MCF 10A (cell line): Measurements from ENCODE around the gene DRC1. TPM values are rescaled to one million over a fixed set of nuclear protein-coding genes. Genes with fewer than 3 reads are reported as not detected.

Experiments used
- BruUV-seq: library from RNA; stranded (reverse); fragments of 400-500 nt; replicated peaks from 2 replicates; lab custom pipeline; 2021; lab: Mats Ljungman, UMichigan
- CTCF ChIA-PET: fragments of 300-600 bp; sonication (Branson Sonifier 250); formaldehyde crosslinking; extraction: SDS; loops from one replicate; lab custom pipeline; 2021; ENCODE audit warnings: antibody characterized with exemption, inconsistent platforms; lab: Yijun Ruan, JAX
- POLR2A ChIA-PET: fragments of 300-600, 350-650 bp; sonication (Branson Sonifier 250); formaldehyde crosslinking; extraction: SDS; loops from one replicate; lab custom pipeline; 2020; ENCODE audit warnings: antibody characterized with exemption, inconsistent platforms; lab: Yijun Ruan, JAX
- DNase-seq: peaks from one replicate; pipeline ENCODE4 v3.0.0-alpha.2; 2018; ENCODE audit not compliant: unreplicated experiment
- H3K27ac Mint-ChIP-seq: one replicate; pipeline ENCODE4 v1.8.0; 2022; ENCODE audit warnings: mild to moderate bottlenecking, low read depth, mixed read lengths; ENCODE audit not compliant: unreplicated experiment
- H3K27me3 Mint-ChIP-seq: one replicate; pipeline ENCODE4 v1.8.0; 2022; ENCODE audit warnings: mixed read lengths; ENCODE audit not compliant: insufficient read depth, unreplicated experiment
- H3K36me3 Mint-ChIP-seq: one replicate; pipeline ENCODE4 v1.8.0; 2022; ENCODE audit warnings: mild to moderate bottlenecking, moderate library complexity, mixed read lengths; ENCODE audit not compliant: insufficient read depth, unreplicated experiment
- H3K4me1 Mint-ChIP-seq: one replicate; pipeline ENCODE4 v1.8.0; 2022; ENCODE audit warnings: mixed read lengths; ENCODE audit not compliant: insufficient read depth, unreplicated experiment
- H3K4me3 Mint-ChIP-seq: one replicate; pipeline ENCODE4 v1.8.0; 2022; ENCODE audit warnings: mild to moderate bottlenecking, moderate library complexity, mixed read lengths; ENCODE audit not compliant: unreplicated experiment
- H3K9me3 Mint-ChIP-seq: one replicate; pipeline ENCODE4 v1.8.0; 2022; ENCODE audit warnings: mixed read lengths; ENCODE audit not compliant: unreplicated experiment
- intact Hi-C: fragments of 100-400 bp; cut with micrococcal nuclease; formaldehyde crosslinking; loops from 2 replicates; pipeline ENCODE4 v1.14.1; 2022
- total RNA-seq: library from RNA; stranded (reverse); gene quantifications from 2 replicates; pipeline ENCODE4 v1.2.3, GENCODE V29; 2022
- TF ChIP-seq, protein P1 (sequence below): fragments of 200-600 bp; IDR thresholded peaks from one replicate; pipeline ENCODE4 v1.8.0; 2022; ENCODE audit warnings: antibody characterized with exemption, mild to moderate bottlenecking; ENCODE audit not compliant: unreplicated experiment

Gene DRC1
- total RNA-seq, 1 experiment from 2014 or later = not detected

DNA sequence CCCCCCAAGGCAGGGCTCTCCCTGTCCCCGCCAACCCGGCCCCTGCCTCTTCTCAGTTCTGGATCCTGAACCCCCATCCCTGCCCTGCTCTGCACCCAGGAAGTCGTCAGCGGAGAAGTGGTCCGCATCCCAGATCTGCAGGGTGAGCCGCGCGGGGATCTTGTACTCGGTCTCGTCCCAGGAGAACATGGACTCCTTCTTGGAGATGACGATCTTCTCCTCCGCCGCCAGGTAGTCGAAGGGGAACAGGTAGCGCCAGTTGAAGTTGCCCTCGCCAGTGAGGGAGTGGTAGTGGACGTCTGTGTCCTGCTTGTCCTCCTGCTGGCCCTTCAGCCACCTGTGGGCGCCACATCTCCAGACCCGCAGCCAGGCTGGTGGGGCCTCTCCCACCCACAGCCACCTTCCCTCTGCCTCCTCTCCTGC, 59.9 kb downstream of the DRC1 start:
- intact Hi-C loops = no loop called here
- no peaks in the 10 kb centered on the region for H3K36me3 Mint-ChIP-seq
- DNase-seq = no peak
- ChIA-PET POLR2A (no interaction called here), CTCF (no interaction called here)
- no peaks in the 10 kb centered on the region for H3K9me3 Mint-ChIP-seq
- no peaks in the 10 kb centered on the region for H3K27me3 Mint-ChIP-seq
- H3K4me1 Mint-ChIP-seq = no peaks in the 10 kb centered on the region
- no peak overlapping the region for H3K4me3 Mint-ChIP-seq
- TF ChIP-seq, protein P1, sequence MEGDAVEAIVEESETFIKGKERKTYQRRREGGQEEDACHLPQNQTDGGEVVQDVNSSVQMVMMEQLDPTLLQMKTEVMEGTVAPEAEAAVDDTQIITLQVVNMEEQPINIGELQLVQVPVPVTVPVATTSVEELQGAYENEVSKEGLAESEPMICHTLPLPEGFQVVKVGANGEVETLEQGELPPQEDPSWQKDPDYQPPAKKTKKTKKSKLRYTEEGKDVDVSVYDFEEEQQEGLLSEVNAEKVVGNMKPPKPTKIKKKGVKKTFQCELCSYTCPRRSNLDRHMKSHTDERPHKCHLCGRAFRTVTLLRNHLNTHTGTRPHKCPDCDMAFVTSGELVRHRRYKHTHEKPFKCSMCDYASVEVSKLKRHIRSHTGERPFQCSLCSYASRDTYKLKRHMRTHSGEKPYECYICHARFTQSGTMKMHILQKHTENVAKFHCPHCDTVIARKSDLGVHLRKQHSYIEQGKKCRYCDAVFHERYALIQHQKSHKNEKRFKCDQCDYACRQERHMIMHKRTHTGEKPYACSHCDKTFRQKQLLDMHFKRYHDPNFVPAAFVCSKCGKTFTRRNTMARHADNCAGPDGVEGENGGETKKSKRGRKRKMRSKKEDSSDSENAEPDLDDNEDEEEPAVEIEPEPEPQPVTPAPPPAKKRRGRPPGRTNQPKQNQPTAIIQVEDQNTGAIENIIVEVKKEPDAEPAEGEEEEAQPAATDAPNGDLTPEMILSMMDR = no peak
- no peak overlapping the region for H3K27ac Mint-ChIP-seq
- BruUV-seq = no TSS peak

DNA sequence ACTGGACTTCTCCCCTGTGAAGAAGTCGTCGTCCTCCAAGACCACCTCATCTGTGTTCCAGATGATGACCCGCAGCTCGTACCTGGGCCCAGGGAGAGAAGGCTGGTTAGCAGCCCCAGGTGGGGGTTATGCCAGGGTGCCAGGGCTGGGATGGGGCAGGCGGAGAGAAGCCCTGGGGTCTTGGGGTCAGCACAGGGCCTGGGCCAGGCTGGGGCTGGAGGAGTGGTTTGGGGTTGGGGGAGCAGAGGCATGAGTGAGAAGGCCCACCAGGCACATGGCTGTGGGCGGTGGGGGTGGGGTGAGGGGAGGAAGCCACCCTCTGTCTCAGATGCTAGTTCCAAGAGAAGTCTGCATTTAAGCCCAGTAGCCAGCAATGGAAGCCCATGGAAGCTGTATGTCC, 60.4 kb downstream of the DRC1 start:
- TF ChIP-seq, protein P1 = no peak
- no peaks in the 10 kb centered on the region for H3K9me3 Mint-ChIP-seq
- intact Hi-C loops = no loop called here
- CTCF ChIA-PET = no interaction called here
- H3K36me3 Mint-ChIP-seq = no peaks in the 10 kb centered on the region
- no peak overlapping the region for H3K27ac Mint-ChIP-seq
- no peak for DNase-seq
- no peaks in the 10 kb centered on the region for H3K4me1 Mint-ChIP-seq
- H3K4me3 Mint-ChIP-seq = no peak overlapping the region
- no TSS peak for BruUV-seq
- POLR2A ChIA-PET = no interaction called here
- H3K27me3 Mint-ChIP-seq = no peaks in the 10 kb centered on the region

DNA sequence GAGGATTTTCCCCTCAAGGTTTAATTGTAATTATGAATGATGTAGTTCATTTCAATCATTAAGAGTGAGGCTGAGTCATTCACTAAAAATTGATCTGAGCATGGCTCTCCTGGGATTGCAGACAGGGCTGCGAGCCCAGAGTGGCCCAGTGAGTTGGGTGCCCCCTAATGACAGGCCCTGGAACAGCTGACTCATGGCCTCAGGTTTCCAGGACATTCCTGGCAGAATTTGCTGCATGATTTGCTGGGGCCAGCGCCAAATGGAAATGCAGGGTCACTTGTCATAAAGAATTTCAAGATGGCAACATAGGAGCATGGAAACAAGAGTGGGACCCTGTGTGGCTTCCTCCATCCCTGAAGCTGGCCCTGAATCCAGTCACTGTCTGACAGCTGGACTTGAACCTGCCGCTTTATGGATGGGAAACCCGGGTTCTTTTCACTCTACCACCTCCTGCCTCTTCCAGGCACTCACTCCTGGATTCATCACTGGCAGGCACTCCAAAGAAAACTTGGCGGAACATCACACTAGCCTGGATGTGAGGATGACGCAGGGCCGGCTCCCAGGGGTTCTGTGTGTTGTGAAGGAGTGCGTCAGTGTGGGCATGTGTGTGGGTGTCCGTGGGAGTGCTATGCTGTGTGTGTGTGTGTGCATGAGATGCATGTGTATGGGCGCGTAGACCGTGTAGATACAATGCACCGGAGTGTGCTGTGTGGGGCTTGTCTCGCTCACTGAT, 61.0 kb downstream of the DRC1 start:
- Mint-ChIP-seq H3K27ac (no peak overlapping the region), H3K4me3 (no peak overlapping the region), H3K27me3 (no peaks in the 10 kb centered on the region), H3K9me3 (no peaks in the 10 kb centered on the region), H3K4me1 (no peaks in the 10 kb centered on the region), H3K36me3 (no peaks in the 10 kb centered on the region)
- POLR2A ChIA-PET = no interaction called here
- BruUV-seq = no TSS peak
- CTCF ChIA-PET = no interaction called here
- TF ChIP-seq, protein P1 = peak; percentile 35
- peak; percentile 66 for DNase-seq
- intact Hi-C loops = no loop called here

DNA sequence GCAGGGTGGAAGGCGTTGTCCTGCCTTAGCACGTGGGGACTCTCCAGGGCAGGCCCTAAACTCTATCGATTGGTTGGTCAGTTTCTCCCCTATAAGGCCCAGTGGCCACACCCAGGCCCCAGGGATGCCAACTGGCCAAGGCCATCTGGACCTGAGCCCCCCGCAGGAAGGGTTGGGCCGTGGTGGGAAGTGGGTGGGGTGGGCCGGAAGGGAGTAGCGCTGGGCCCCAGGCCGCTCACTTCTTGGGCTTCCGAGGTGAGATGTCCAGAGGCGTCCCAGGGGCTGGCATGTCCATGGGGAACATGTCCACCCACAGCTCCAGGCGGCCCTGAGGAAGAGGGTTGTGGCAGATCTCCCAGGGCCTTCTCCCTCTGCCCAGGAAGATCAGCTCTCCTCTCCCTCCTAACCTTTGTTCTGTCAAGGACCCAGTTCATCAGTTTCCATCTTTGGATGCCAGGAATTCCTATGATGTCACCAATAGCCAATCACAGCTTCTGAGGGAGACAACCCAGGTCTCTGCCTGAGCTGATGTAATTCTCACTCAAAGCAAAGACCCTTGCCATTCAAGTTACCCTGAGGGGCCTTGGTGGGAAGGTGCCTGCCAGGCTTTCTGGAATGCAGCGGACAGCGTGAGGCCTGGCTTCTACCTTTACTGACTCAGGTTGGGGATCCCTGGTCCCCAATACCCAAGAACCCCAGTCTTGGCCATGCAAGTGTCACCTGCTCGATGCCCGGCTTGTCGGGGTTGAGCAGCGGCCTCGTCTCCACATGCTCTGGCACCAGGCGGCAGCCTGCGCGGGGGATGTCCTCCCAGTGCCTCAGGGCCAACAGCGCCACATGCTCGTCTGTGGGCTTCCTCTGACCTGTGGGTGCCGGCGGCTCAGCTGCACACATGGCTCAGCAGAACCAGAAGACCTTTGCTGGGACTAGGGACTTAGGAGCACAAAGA, 61.8 kb downstream of the DRC1 start:
- Mint-ChIP-seq H3K4me3 (no peak overlapping the region), H3K36me3 (no peaks in the 10 kb centered on the region), H3K4me1 (no peaks in the 10 kb centered on the region), H3K27me3 (no peaks in the 10 kb centered on the region), H3K9me3 (no peaks in the 10 kb centered on the region), H3K27ac (no peak overlapping the region)
- ChIA-PET POLR2A (no interaction called here), CTCF (no interaction called here)
- BruUV-seq = no TSS peak
- no peak for DNase-seq
- intact Hi-C loops = no loop called here
- TF ChIP-seq, protein P1 = no peak
